HK-2 (cell line): ENCODE results near the gene TEDC2.

ENCODE experiments used
- DNase-seq: peaks from one replicate; pipeline ENCODE4 v3.0.0-alpha.2; 2018; ENCODE audit not compliant: unreplicated experiment

The TEDC2 gene

GRCh38 chr16:2496223-2497115, 36.6 kb downstream of the TEDC2 start:
- DNase-seq, result no peak

DNA sequence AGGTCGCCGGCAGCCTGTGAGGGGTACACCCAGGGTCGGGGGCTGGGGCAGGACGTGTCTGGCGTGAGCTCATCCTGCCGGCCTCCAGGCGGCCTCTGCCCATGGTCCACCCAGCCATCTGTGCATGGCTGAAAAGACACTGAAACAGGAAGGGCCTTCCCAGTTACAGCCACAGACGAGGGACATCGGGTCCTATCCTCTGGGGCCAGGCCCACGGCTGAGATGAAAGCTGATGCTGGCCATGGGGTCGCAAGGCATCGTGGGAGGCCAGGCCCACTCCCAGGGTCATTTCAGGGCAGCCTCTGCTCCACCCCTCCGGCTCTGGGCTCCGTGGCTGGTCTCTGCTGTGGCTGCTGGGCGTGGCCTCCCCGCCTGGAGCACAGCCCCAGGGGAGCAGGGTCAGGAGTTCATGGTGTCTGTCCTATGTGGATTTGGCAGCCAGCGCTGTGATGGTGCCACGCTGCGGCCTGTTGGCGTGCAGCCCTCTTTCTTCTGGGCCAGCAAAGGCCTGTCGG, 37.3 kb downstream of the TEDC2 start:
- DNase-seq, result no peak

DNA sequence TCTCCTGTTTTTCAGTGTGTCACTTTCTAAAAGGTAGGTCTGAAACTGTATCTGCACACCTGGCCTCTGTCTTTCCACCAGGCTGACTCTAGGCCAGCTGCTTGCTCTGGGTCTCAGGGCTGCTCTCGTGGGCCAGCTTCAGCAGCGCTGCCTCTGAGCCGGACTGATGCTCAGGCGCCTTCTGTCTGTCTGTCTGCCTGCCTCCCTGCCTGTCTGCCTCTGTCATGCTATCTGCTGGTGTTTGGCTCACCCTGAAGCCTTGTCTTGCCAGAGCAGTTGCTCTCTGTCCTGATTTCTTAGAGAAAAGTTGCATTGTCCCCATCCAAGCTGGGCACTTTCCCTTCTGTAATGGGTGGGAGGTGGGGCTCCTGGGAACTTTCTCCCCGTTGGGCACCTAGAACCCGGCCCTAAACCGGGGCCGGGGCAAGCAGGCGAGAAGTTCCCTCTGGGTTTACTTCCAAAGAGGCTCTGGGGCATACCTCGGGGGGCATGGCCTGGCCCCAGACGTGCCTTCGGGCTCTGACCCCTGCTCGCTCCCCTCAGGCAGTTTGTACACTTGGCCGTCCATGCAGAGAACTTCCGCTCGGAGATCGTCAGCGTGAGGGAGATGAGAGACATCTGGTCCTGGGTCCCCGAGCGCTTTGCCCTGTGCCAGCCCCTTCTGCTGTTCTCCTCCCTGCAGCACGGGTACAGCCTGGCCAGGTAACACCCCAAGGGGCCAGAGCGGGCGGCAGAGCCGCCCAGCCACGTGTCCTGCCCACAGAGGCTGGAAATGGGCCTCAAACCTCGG, 38.0 kb downstream of the TEDC2 start:
- no peak for DNase-seq

GRCh38 chr16:2498531-2499253, 38.8 kb downstream of the TEDC2 start:
- DNase-seq, result no peak

DNA sequence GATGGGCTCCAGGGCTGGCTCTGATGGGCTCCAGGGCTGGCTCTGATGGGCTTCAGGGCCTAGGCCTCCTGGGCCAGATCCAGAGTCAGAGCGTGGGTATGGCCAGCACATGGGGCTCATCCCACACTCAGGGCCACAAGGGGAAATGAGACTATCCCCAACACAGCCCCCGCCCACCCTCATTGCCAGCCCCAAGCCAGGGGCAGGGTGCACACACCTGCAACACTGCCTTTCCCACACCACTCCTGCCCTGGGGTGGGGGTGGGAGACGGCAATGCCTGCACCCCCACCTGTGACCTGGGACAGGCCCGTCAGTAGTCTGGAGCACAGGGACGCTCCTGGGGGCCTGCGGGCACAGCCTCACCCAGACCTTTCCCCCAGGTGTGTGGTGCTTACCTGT, 39.5 kb downstream of the TEDC2 start:
- DNase-seq, result no peak

GRCh38 chr16:2499890-2500429, 40.1 kb downstream of the TEDC2 start:
- no peak for DNase-seq

- no peak for DNase-seq
Measured at GRCh38 chr16:2500430-2500917, 40.6 kb downstream of the TEDC2 start.

- peak; percentile 82 for DNase-seq
Measured at GRCh38 chr16:2500918-2501750, 41.2 kb downstream of the TEDC2 start.

DNA sequence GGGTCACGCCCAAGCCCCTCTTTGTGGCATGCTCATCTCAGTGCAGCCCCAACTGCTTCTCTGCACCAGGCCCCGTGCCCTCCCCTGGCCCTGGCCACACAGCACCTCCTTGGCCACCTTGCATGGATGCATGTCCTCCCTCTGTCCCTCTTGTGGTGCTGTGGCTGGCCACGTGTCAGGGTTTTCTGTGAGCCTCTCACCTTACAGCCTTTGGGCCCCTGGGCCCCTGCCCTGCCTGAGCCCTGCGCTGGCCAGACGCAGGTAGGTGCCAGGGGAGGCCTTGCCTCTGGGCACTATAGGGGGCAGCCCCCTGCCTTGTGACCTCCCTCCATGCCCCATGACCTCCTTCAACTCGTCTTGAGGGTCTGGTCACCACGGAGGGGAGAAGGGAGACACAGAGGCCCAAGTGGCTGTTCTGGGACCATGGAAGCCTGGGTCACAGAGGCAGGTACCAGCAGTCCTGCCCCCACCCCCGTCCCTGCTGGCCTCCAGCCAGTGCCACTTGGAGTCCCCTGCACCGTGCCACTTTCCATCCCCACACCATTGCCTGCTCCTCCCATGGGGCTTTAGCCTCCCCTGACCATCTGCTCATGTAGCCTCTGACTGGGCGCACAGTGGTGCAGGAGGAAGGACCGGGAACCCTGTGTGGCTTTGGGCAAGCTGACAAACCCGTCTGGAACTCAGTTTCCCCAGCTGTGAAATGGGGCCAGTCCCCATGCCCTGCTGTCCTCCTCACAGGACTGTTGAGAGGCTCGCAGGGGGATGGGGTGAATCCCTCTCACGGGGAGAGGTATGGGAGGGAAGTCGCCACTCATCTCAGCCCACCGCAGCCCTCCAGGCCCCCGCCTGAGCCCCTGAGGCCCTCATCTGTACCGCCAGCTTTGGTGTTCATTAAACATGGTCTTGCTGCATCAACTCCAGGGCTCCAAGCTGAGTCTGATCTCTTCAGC, 42.3 kb downstream of the TEDC2 start:
- no peak for DNase-seq

GRCh38 chr16:2505695-2506094, 45.8 kb downstream of the TEDC2 start:
- DNase-seq, result no peak

GRCh38 chr16:2507052-2507659, 47.2 kb downstream of the TEDC2 start:
- DNase-seq, result no peak

- DNase-seq, result no peak
Measured at GRCh38 chr16:2507665-2508064, 47.8 kb downstream of the TEDC2 start.

- no peak for DNase-seq
Measured at GRCh38 chr16:2508722-2509400, 49.0 kb downstream of the TEDC2 start.

DNA sequence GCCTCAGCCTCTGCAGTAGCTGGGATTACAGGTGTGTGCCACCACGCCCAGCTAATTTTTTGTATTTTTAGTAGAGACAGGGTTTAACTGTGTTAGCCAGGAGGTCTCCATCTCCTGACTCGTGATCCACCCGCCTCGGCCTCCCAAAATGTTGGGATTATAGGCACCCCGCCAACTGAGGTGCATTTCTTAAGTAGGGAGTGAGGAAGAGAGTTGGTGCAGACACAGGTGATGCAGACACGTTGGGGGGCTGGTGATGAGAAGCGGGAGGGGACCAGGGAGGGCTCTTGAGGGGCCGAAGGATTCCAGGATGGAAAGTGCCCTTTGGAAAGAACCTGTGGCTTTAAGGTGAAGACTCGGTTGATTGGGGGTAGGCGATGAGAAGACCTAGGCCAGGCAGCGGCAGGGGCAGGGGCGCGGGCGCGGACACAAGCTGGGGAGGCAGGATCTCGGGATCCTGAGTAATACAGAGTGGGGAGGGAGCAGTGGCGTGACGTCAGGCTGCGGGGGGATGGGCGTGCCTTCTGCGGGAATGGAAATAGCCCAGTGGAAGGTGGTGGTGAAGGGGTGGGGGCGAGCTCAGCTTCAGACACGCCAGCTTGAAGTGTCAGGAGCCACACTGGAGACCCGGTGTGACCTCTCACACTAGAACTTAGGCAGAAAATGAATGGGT, 51.4 kb downstream of the TEDC2 start:
- DNase-seq, result no peak

DNA sequence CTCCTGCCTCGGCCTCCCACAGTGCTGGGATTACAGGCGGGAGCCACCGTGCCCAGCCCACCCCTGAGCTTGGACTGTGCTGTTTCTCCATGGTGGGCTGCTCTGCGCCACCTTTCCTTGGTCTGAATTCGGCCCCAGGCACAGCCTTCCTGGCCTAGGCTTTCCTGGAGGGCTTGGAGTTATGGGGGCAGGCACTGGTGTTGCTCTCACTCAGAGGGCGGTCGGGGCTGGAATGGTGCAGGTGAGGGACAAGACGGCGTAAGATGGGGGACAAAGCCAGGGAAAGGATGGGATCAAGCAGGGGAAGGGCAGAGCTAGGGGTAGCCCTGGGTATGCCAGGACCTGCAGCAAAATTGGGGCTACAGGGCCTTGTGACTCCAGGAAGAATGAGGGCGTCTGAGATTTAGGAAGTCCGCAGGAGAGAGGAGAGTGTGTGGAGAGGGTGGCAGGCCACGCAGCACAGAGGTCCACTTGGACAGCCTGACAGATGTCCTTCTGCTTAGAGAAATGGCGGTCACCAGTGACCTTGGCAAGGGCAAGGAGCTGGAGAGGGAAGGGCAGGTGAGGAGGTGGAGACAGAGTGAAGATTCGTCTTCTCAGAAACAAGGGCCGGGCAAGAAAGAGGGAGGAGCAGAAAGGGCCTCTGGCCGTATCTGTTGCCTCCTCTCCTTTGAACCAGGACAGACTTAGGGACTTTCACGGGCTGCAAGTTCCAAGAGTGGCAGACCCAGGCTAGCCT, 52.3 kb downstream of the TEDC2 start:
- DNase-seq, result no peak

DNA sequence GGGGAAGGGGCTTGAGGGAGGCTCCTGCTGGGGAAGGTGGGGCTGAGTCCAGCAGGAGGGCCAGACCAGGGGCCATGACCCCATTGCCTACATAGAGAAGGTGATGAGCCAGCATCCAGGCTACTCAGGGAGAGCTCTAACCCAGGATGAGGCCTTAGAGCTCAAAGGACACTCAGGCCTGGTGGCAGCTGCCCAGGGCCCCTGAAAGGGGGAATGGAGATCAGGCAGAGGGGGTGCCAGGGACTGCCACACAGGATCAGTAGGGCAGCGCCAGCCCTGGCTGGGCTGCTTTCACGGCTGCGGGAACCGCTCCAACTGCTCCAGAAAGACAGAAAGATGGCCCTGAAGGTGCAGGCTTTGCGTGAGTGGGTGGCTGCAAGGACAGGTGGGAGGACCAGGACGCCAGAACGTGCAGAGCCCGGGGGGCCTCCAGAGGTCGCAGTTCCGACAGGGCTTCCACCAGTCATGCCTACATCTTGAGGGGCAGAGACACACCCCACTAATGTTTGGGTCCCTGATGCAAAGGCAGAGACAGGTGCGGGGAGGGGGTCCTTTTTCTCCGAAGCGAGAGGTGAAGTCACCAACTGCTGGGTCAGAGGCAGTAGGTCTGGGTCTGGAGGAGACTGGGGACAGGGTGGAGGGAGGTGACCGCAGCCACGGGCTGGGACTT, 53.0 kb downstream of the TEDC2 start:
- no peak for DNase-seq
